ENCODE measurements around the gene PCYT1B. TPM values are rescaled to one million over a fixed set of nuclear protein-coding genes. Genes with fewer than 3 reads are reported as not detected.

Gene PCYT1B
- total RNA-seq, 1 experiment from 2014 or later, result 20.7 TPM

DNA sequence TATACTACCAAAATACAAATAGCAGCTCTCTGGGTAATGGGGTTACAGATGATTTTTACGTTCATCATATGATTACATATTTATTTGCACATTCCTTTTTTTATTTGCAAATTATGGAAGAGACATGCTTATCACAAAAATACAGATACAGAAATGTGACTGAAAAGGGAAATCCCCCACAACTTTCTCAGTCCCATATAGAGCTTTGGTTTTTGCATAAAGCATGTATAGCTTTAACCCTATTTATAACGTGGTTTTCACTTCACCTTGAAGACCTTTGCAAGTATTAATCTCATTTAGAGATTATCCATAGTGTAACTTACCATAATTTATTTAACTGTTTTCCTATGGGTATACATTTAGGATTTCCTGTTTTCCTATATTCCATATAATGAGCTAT lies 126.7 kb downstream of the PCYT1B start (continued):
- no peak for TF ChIP-seq JUN (CRISPR knock-in tag; IDR thresholded peaks at IDR 0.05)

DNA sequence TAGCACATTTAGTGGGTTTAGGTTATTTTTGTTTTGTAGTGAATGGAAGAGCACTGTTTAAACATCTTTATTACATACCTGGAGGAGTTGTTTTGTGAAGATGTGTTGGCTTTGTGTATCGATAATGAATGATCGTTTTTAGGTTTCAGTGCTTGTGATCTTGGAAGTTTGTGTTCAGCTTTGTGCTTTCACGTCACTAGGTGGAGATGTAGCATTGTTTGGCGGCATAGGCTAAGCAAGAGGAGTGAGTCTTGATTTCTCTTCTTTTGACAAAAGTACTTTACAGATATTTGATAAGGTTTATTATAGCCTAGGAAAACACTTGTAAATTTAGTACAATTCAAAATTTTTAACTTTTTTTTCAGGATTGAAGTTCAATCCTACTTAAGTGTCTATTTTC lies 131.7 kb downstream of the PCYT1B start:
- no peaks in the 10 kb centered on the region for H3K9me3 Mint-ChIP-seq
- DNase-seq (ENCODE audit: low spot score), result no peak
- peaks cover 2% of the 10 kb centered on the region; the same call in 1 of the 2 replicates for H3K36me3 Mint-ChIP-seq
- H3K27me3 Mint-ChIP-seq (ENCODE audit: low read depth), result no peaks in the 10 kb centered on the region
- peaks cover 4% of the 10 kb centered on the region; the same call in 1 of the 2 replicates for H3K4me1 Mint-ChIP-seq
- ATAC-seq, result no peak
- TF ChIP-seq TCF7 (CRISPR knock-in tag; IDR thresholded peaks at IDR 0.05; ENCODE audit: low read depth) (no peak), IRF1 (CRISPR knock-in tag; IDR thresholded peaks at IDR 0.05) (no peak), GABPB1 (CRISPR knock-in tag; IDR thresholded peaks at IDR 0.05) (no peak), ZNF425 (CRISPR knock-in tag; conservative IDR thresholded peaks at IDR 0.05) (no peak), NFYB (CRISPR knock-in tag; conservative IDR thresholded peaks at IDR 0.05; ENCODE audit: low read depth) (no peak), CREM (CRISPR knock-in tag; IDR thresholded peaks at IDR 0.05) (no peak), MAX (CRISPR knock-in tag; IDR thresholded peaks at IDR 0.05) (no peak), PRRX2 (CRISPR knock-in tag; IDR thresholded peaks at IDR 0.05) (no peak), ZNF138 (CRISPR knock-in tag; conservative IDR thresholded peaks at IDR 0.05) (no peak), E2F1 (CRISPR knock-in tag; IDR thresholded peaks at IDR 0.05) (no peak), PRDM15 (CRISPR knock-in tag; IDR thresholded peaks at IDR 0.05) (no peak), NR1H2 (CRISPR knock-in tag; IDR thresholded peaks at IDR 0.05) (no peak), ZNF416 (CRISPR knock-in tag; IDR thresholded peaks at IDR 0.05) (no peak), E2F4 (CRISPR knock-in tag; IDR thresholded peaks at IDR 0.05; ENCODE audit: borderline replicate concordance, low read depth) (no peak)
- POLR2A ChIA-PET, result no interaction called here
- H3K4me3 Mint-ChIP-seq, result no peak overlapping the region
- H3K27ac Mint-ChIP-seq, result peak overlapping the region; percentile 5; the same call in 1 of the 2 replicates
- CTCF ChIA-PET, result interaction anchor here (1.7 kb wide), 1 partner anchor 120 kb away, joined by 7 read pairs; no protein-coding TSS in a partner anchor

GRCh38 chrX:24513416-24513815 lies 133.7 kb downstream of the PCYT1B start:
- DNase-seq (ENCODE audit: low spot score) (no peak), ATAC-seq (no peak)
- H3K27me3 Mint-ChIP-seq (ENCODE audit: low read depth), result no peaks in the 10 kb centered on the region
- POLR2A ChIA-PET, result no interaction called here
- no peaks in the 10 kb centered on the region for H3K9me3 Mint-ChIP-seq
- peaks cover 4% of the 10 kb centered on the region; the same call in 1 of the 2 replicates for H3K36me3 Mint-ChIP-seq
- peaks cover 4% of the 10 kb centered on the region; the same call in 1 of the 2 replicates for H3K4me1 Mint-ChIP-seq
- no peak overlapping the region for H3K27ac Mint-ChIP-seq
- H3K4me3 Mint-ChIP-seq, result no peak overlapping the region
- CTCF ChIA-PET, result no interaction called here
- TF ChIP-seq, protein P1, sequence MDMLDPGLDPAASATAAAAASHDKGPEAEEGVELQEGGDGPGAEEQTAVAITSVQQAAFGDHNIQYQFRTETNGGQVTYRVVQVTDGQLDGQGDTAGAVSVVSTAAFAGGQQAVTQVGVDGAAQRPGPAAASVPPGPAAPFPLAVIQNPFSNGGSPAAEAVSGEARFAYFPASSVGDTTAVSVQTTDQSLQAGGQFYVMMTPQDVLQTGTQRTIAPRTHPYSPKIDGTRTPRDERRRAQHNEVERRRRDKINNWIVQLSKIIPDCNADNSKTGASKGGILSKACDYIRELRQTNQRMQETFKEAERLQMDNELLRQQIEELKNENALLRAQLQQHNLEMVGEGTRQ (CRISPR knock-in tag; IDR thresholded peaks at IDR 0.05), result no peak
- TF ChIP-seq NR3C1 (CRISPR knock-in tag; conservative IDR thresholded peaks at IDR 0.05; ENCODE audit: low read depth) (no peak), SMAD4 (CRISPR knock-in tag; IDR thresholded peaks at IDR 0.05) (no peak), USF1 (CRISPR knock-in tag; IDR thresholded peaks at IDR 0.05) (no peak), ELF4 (CRISPR knock-in tag; IDR thresholded peaks at IDR 0.05; ENCODE audit: low read depth) (no peak), TEAD4 (CRISPR knock-in tag; IDR thresholded peaks at IDR 0.05) (no peak), CDX4 (CRISPR knock-in tag; IDR thresholded peaks at IDR 0.05; ENCODE audit: borderline replicate concordance) (no peak), KAT7 (CRISPR knock-in tag; IDR thresholded peaks at IDR 0.05; ENCODE audit: borderline replicate concordance) (no peak)

Data from WTC11 (cell line).